GM21381 (cell line): ENCODE data around the gene TMEM245.

Experiments
- ATAC-seq: cut with Tn5 transposase; IDR thresholded peaks from one replicate; pipeline ENCODE4 v1.9.1; 2021; ENCODE audit warnings: mild to moderate bottlenecking, moderate library complexity; ENCODE audit not compliant: unreplicated experiment

Gene TMEM245

GRCh38 chr9:109107402-109108240, 12.1 kb downstream of the TMEM245 start:
- no peak for ATAC-seq

- peak; percentile 70 for ATAC-seq
Measured at GRCh38 chr9:109101810-109102209, 17.9 kb downstream of the TMEM245 start.

GRCh38 chr9:109101202-109101595, 18.5 kb downstream of the TMEM245 start:
- ATAC-seq = no peak

GRCh38 chr9:109100543-109101201, 19.1 kb downstream of the TMEM245 start:
- peak; percentile 37 for ATAC-seq

GRCh38 chr9:109098960-109099308, 20.8 kb downstream of the TMEM245 start:
- no peak for ATAC-seq

GRCh38 chr9:109098171-109098959, 21.4 kb downstream of the TMEM245 start:
- no peak for ATAC-seq

GRCh38 chr9:109097146-109097545, 22.6 kb downstream of the TMEM245 start:
- no peak for ATAC-seq

GRCh38 chr9:109095321-109095720, 24.4 kb downstream of the TMEM245 start:
- ATAC-seq = no peak

GRCh38 chr9:109094268-109094667, 25.5 kb downstream of the TMEM245 start:
- no peak for ATAC-seq

- ATAC-seq = no peak
Measured at GRCh38 chr9:109092587-109092986, 27.2 kb downstream of the TMEM245 start.

GRCh38 chr9:109092051-109092580, 27.6 kb downstream of the TMEM245 start:
- ATAC-seq = no peak

GRCh38 chr9:109088221-109088620, 31.5 kb downstream of the TMEM245 start:
- ATAC-seq = no peak

- no peak for ATAC-seq
Measured at GRCh38 chr9:109087795-109088194, 32.0 kb downstream of the TMEM245 start.

GRCh38 chr9:109086221-109086620, 33.5 kb downstream of the TMEM245 start:
- ATAC-seq = peak; percentile 75

- no peak for ATAC-seq
Measured at GRCh38 chr9:109085510-109085909, 34.2 kb downstream of the TMEM245 start.

GRCh38 chr9:109083813-109084405, 35.8 kb downstream of the TMEM245 start:
- ATAC-seq = no peak

- no peak for ATAC-seq
Measured at GRCh38 chr9:109083141-109083540, 36.6 kb downstream of the TMEM245 start.

GRCh38 chr9:109082091-109082620, 37.6 kb downstream of the TMEM245 start:
- ATAC-seq = no peak

- ATAC-seq = no peak
Measured at GRCh38 chr9:109074236-109074889, 45.4 kb downstream of the TMEM245 start.

GRCh38 chr9:109072821-109073435, 46.8 kb downstream of the TMEM245 start:
- no peak for ATAC-seq
